SK-N-SH (cell line): Measurements from ENCODE around the gene ANAPC2.

Experiments used
- CHD2 ChIP-seq: fragments of 150-350 bp; IDR thresholded peaks from 2 replicates; pipeline ENCODE4 v1.6.1; 2018; ENCODE audit warnings: low read length; ENCODE audit not compliant: partially characterized antibody
- EP300 ChIP-seq, 2 experiments: IDR thresholded peaks; 2 replicates each; pipeline versions ENCODE4 v1.4.0 to v1.6.1; 2012; ENCODE audit warnings: borderline replicate concordance in 1 of 2, low read depth in 1 of 2, low read length in 1 of 2
- GABPA ChIP-seq: IDR thresholded peaks from 2 replicates; pipeline ENCODE4 v1.4.0; 2012; ENCODE audit warnings: low read depth, mild to moderate bottlenecking
- NRF1 ChIP-seq: IDR thresholded peaks from 2 replicates; pipeline ENCODE4 v1.6.1; 2012; ENCODE audit warnings: low read depth, mild to moderate bottlenecking, low read length
- POLR2AphosphoS5 ChIP-seq: IDR thresholded peaks from 2 replicates; pipeline ENCODE4 v1.6.1; 2012; ENCODE audit warnings: low read depth, low read length
- RCOR1 ChIP-seq: fragments of 150-350 bp; IDR thresholded peaks from 2 replicates; pipeline ENCODE4 v1.6.1; 2017; ENCODE audit warnings: antibody characterized with exemption, low read length
- RFX5 ChIP-seq: IDR thresholded peaks from 2 replicates; pipeline ENCODE4 v1.6.1; 2012; ENCODE audit warnings: mild to moderate bottlenecking, improper control_type of control experiment, low read length
- TAF1 ChIP-seq: IDR thresholded peaks from 2 replicates; pipeline ENCODE4 v1.6.1; 2012; ENCODE audit warnings: low read depth, mild to moderate bottlenecking, low read length, moderate library complexity, borderline replicate concordance
- TF ChIP-seq, protein P1 (sequence below): fragments of 200-600 bp; sonication (generic); IDR thresholded peaks from 2 replicates; pipeline ENCODE4 v1.6.1; 2017; ENCODE audit warnings: antibody characterized with exemption, mild to moderate bottlenecking, moderate library complexity
- TF ChIP-seq, protein P2 (sequence below): IDR thresholded peaks from 2 replicates; pipeline ENCODE4 v1.4.0; 2012; ENCODE audit warnings: low read depth
- TF ChIP-seq, protein P3 (sequence below): fragments of 150-350 bp; IDR thresholded peaks from 2 replicates; pipeline ENCODE4 v1.6.1; 2017; ENCODE audit warnings: antibody characterized with exemption, low read length, low read depth, borderline replicate concordance
- TF ChIP-seq, protein P4 (sequence below): IDR thresholded peaks from 2 replicates; pipeline ENCODE4 v1.6.1; 2012; ENCODE audit warnings: mild to moderate bottlenecking, low read depth, low read length, moderate library complexity

DNA sequence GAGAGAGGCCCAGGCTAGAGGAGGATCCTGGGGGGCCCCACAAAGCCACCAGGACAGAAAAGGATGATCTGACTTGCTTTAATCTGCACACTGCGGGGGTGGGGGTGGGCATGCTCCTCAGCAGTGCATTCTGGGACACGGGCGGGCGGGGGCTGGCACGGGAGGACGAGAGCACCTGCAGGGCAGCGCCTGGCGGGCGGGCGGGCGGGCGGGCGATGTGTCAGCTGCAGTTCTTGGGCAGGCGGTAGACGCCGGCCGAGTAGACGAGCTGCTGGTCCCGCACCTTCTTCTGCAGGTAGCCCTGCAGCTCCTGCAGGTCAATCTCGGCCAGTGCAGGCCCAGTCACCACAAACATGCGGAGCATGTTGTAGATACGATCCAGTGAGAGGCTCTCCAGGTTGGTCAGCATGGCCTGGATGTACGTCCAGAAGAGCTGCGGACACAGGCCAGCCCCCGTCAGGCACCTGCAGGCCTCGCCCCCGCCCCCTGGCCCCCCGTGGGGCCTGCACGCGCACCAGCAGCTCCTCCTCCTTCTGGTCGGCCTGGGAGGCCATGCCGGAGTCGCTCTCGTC lies 13.6 kb downstream of the ANAPC2 start:
- TF ChIP-seq POLR2AphosphoS5 (no peak), GABPA (no peak), EP300 (IDR thresholded peaks at IDR 0.05; ENCODE audit: borderline replicate concordance in 1 of 2, low read depth in 1 of 2, low read length in 1 of 2) (no peak), RCOR1 (no peak), TAF1 (no peak), RFX5 (no peak), CHD2 (no peak), NRF1 (no peak)
- TF ChIP-seq, protein P1, sequence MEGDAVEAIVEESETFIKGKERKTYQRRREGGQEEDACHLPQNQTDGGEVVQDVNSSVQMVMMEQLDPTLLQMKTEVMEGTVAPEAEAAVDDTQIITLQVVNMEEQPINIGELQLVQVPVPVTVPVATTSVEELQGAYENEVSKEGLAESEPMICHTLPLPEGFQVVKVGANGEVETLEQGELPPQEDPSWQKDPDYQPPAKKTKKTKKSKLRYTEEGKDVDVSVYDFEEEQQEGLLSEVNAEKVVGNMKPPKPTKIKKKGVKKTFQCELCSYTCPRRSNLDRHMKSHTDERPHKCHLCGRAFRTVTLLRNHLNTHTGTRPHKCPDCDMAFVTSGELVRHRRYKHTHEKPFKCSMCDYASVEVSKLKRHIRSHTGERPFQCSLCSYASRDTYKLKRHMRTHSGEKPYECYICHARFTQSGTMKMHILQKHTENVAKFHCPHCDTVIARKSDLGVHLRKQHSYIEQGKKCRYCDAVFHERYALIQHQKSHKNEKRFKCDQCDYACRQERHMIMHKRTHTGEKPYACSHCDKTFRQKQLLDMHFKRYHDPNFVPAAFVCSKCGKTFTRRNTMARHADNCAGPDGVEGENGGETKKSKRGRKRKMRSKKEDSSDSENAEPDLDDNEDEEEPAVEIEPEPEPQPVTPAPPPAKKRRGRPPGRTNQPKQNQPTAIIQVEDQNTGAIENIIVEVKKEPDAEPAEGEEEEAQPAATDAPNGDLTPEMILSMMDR = no peak
- TF ChIP-seq, protein P2, sequence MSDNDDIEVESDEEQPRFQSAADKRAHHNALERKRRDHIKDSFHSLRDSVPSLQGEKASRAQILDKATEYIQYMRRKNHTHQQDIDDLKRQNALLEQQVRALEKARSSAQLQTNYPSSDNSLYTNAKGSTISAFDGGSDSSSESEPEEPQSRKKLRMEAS = no peak
- TF ChIP-seq, protein P3, sequence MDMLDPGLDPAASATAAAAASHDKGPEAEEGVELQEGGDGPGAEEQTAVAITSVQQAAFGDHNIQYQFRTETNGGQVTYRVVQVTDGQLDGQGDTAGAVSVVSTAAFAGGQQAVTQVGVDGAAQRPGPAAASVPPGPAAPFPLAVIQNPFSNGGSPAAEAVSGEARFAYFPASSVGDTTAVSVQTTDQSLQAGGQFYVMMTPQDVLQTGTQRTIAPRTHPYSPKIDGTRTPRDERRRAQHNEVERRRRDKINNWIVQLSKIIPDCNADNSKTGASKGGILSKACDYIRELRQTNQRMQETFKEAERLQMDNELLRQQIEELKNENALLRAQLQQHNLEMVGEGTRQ = no peak
- TF ChIP-seq, protein P4, sequence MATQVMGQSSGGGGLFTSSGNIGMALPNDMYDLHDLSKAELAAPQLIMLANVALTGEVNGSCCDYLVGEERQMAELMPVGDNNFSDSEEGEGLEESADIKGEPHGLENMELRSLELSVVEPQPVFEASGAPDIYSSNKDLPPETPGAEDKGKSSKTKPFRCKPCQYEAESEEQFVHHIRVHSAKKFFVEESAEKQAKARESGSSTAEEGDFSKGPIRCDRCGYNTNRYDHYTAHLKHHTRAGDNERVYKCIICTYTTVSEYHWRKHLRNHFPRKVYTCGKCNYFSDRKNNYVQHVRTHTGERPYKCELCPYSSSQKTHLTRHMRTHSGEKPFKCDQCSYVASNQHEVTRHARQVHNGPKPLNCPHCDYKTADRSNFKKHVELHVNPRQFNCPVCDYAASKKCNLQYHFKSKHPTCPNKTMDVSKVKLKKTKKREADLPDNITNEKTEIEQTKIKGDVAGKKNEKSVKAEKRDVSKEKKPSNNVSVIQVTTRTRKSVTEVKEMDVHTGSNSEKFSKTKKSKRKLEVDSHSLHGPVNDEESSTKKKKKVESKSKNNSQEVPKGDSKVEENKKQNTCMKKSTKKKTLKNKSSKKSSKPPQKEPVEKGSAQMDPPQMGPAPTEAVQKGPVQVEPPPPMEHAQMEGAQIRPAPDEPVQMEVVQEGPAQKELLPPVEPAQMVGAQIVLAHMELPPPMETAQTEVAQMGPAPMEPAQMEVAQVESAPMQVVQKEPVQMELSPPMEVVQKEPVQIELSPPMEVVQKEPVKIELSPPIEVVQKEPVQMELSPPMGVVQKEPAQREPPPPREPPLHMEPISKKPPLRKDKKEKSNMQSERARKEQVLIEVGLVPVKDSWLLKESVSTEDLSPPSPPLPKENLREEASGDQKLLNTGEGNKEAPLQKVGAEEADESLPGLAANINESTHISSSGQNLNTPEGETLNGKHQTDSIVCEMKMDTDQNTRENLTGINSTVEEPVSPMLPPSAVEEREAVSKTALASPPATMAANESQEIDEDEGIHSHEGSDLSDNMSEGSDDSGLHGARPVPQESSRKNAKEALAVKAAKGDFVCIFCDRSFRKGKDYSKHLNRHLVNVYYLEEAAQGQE = no peak
